ENCODE measurements around the gene ATOSB. TPM values are rescaled to one million over a fixed set of nuclear protein-coding genes. Genes with fewer than 3 reads are reported as not detected.

ATOSB gene
- total RNA-seq, 2 experiments from 2014 or later = 5.0 to 5.1 TPM

DNA sequence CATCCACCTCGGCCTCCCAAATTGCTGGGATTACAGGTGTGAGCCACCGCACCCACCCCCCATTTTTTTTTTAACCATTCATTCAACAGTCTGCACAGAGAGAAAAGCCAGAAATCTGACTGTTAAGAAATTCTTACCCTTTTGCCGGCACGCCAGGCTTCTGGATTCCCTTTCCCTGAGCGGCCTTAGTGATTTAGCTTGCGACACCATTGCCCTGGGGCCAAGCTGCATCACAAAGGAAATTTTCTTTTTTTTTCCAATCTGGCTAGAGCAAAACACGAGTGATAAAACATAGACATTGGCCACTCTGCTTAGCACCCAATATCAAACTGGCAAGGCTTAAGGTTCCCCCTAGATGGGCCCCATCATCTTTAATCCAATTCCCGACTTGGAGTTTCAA is 21.2 kb upstream of the ATOSB start:
- H3K36me3 ChIP-seq (ENCODE audit: insufficient read depth, low read length) = no peaks in the 10 kb centered on the region
- no peaks in the 10 kb centered on the region for H3K4me1 ChIP-seq (ENCODE audit: insufficient read depth, low read length)
- ChIA-PET POLR2A (no interaction called here), CTCF (no interaction called here)
- TF ChIP-seq, protein P1, sequence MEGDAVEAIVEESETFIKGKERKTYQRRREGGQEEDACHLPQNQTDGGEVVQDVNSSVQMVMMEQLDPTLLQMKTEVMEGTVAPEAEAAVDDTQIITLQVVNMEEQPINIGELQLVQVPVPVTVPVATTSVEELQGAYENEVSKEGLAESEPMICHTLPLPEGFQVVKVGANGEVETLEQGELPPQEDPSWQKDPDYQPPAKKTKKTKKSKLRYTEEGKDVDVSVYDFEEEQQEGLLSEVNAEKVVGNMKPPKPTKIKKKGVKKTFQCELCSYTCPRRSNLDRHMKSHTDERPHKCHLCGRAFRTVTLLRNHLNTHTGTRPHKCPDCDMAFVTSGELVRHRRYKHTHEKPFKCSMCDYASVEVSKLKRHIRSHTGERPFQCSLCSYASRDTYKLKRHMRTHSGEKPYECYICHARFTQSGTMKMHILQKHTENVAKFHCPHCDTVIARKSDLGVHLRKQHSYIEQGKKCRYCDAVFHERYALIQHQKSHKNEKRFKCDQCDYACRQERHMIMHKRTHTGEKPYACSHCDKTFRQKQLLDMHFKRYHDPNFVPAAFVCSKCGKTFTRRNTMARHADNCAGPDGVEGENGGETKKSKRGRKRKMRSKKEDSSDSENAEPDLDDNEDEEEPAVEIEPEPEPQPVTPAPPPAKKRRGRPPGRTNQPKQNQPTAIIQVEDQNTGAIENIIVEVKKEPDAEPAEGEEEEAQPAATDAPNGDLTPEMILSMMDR (IDR thresholded peaks at IDR 0.05) = no peak
- peaks cover 7 to 19% of the 10 kb centered on the region in 2 experiments for H3K9me3 ChIP-seq (ENCODE audit: control insufficient read depth in 1 of 2, insufficient read depth in 1 of 2, low read length in 2 of 2)
- H3K9me3 Mint-ChIP-seq = peaks cover under 1% of the 10 kb centered on the region
- no peak overlapping the region for H3K4me3 ChIP-seq (ENCODE audit: low read length)
- peaks cover 0 to 2% of the 10 kb centered on the region in 2 experiments for H3K27me3 ChIP-seq (ENCODE audit: control insufficient read depth in 1 of 2, insufficient read depth in 2 of 2, low read length in 2 of 2)
- ATAC-seq (ENCODE audit: poor library complexity) = no peak
- H3K27ac Mint-ChIP-seq = no peak overlapping the region
- DNase-seq = no peak
- no peaks in the 10 kb centered on the region for H3K27me3 Mint-ChIP-seq
- no peak overlapping the region for H3K4me3 Mint-ChIP-seq
- H3K4me1 Mint-ChIP-seq (ENCODE audit: low read depth) = no peaks in the 10 kb centered on the region
- peaks cover 4% of the 10 kb centered on the region for H3K36me3 Mint-ChIP-seq (ENCODE audit: low read depth)
- H3K27ac ChIP-seq (ENCODE audit: low read depth in 1 of 2, low read length in 2 of 2) = no peak overlapping the region
- intact Hi-C loops (cut with DNase I, micrococcal nuclease) = no loop called here

DNA sequence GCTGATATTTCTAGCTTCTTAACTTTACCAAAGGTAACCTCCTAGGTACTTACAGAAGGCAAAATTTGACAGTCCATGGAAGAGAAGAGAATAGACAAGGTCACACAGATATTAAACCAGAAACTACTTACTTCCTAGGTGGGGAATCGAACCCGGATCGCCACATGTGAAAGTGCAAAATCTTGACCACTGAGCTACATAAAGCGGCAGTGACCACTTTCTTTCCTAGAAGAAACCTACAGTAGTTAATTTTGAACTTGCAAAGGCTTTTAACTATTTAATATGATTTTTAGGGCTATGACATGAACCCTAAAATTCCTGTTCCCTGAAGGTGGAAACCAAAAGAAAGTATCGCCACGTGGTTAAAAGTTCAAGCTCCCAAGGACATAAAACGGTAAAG is 20.3 kb upstream of the ATOSB start:
- Mint-ChIP-seq H3K4me1 (ENCODE audit: low read depth) (no peaks in the 10 kb centered on the region), H3K36me3 (ENCODE audit: low read depth) (peaks cover 4% of the 10 kb centered on the region), H3K9me3 (peaks cover 2% of the 10 kb centered on the region), H3K4me3 (no peak overlapping the region), H3K27me3 (no peaks in the 10 kb centered on the region), H3K27ac (no peak overlapping the region)
- Histone ChIP-seq H3K9me3 (ENCODE audit: control insufficient read depth in 1 of 2, insufficient read depth in 1 of 2, low read length in 2 of 2) (peaks cover 0 to 12% of the 10 kb centered on the region in 2 experiments), H3K27me3 (ENCODE audit: control insufficient read depth in 1 of 2, insufficient read depth in 2 of 2, low read length in 2 of 2) (no peaks in the 10 kb centered on the region), H3K36me3 (ENCODE audit: insufficient read depth, low read length) (no peaks in the 10 kb centered on the region), H3K4me3 (ENCODE audit: low read length) (no peak overlapping the region), H3K27ac (ENCODE audit: low read depth in 1 of 2, low read length in 2 of 2) (no peak overlapping the region), H3K4me1 (ENCODE audit: insufficient read depth, low read length) (no peaks in the 10 kb centered on the region)
- CTCF ChIA-PET = interaction anchor here (0.7 kb wide), 1 partner anchor 244 kb away, joined by 3 read pairs; no protein-coding TSS in a partner anchor
- TF ChIP-seq, protein P1 (IDR thresholded peaks at IDR 0.05) = no peak
- ATAC-seq (ENCODE audit: poor library complexity) (no peak), DNase-seq (no peak)
- POLR2A ChIA-PET = no interaction called here
- intact Hi-C loops (cut with DNase I, micrococcal nuclease) = no loop called here

DNA sequence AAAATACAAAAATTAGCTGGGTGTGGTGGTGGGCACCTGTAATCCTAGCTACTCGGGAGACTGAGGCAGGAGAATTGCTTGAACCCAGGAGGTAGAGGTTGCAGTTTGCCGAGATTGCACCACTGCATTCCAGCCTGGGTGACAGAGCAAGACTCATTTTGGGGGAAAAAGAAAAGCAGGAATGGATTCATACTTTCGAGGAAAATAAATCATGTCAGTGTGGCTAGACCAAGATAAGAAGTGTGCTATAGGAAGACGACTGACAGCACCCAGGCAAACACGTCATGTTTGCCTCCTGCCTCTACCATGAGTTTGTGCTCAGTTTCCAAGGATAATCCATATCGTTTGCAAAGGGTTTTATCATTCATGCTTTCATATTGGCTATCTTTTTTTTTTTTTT is 19.3 kb upstream of the ATOSB start:
- no peak for ATAC-seq (ENCODE audit: poor library complexity)
- DNase-seq = no peak
- TF ChIP-seq, protein P1 (IDR thresholded peaks at IDR 0.05) = no peak
- Histone ChIP-seq H3K9me3 (ENCODE audit: control insufficient read depth in 1 of 2, insufficient read depth in 1 of 2, low read length in 2 of 2) (peaks cover 0 to 12% of the 10 kb centered on the region in 2 experiments), H3K36me3 (ENCODE audit: insufficient read depth, low read length) (no peaks in the 10 kb centered on the region), H3K27me3 (ENCODE audit: control insufficient read depth in 1 of 2, insufficient read depth in 2 of 2, low read length in 2 of 2) (no peaks in the 10 kb centered on the region), H3K4me1 (ENCODE audit: insufficient read depth, low read length) (no peaks in the 10 kb centered on the region), H3K27ac (ENCODE audit: low read depth in 1 of 2, low read length in 2 of 2) (no peak overlapping the region), H3K4me3 (ENCODE audit: low read length) (no peak overlapping the region)
- Mint-ChIP-seq H3K27me3 (no peaks in the 10 kb centered on the region), H3K27ac (no peak overlapping the region), H3K4me3 (no peak overlapping the region), H3K4me1 (ENCODE audit: low read depth) (no peaks in the 10 kb centered on the region), H3K9me3 (peaks cover 2% of the 10 kb centered on the region), H3K36me3 (ENCODE audit: low read depth) (no peaks in the 10 kb centered on the region)
- CTCF ChIA-PET = no interaction called here
- POLR2A ChIA-PET = no interaction called here
- intact Hi-C loops (cut with DNase I, micrococcal nuclease) = no loop called here

Measured in CD4-positive, alpha-beta T cell (primary cell).